Measurements from ENCODE around the gene STAT5A.
"Not testable (repeated sequence)": the region's sequence is repeated elsewhere in the genome, so short reads cannot be mapped to it uniquely, and the experiment has no call there.

STAT5A gene

GRCh38 chr17:42288803-42289610, 709 bp downstream of the STAT5A start:
- H3K27me3 Mint-ChIP-seq = no peaks in the 10 kb centered on the region
- peak overlapping the region; percentile 97 for H3K27ac Mint-ChIP-seq
- H3K9me3 Mint-ChIP-seq = no peaks in the 10 kb centered on the region
- H3K36me3 Mint-ChIP-seq = peaks cover 28% of the 10 kb centered on the region
- H3K4me3 Mint-ChIP-seq = peak overlapping the region; percentile 92
- peaks cover 62% of the 10 kb centered on the region for H3K4me1 Mint-ChIP-seq

GRCh38 chr17:42289611-42290181, 1.4 kb downstream of the STAT5A start:
- peaks cover 30% of the 10 kb centered on the region for H3K36me3 Mint-ChIP-seq
- H3K27me3 Mint-ChIP-seq = no peaks in the 10 kb centered on the region
- H3K4me3 Mint-ChIP-seq = peak overlapping the region; percentile 92
- H3K4me1 Mint-ChIP-seq = peaks cover 67% of the 10 kb centered on the region
- H3K27ac Mint-ChIP-seq = peak overlapping the region; percentile 97
- no peaks in the 10 kb centered on the region for H3K9me3 Mint-ChIP-seq

- peaks cover 67% of the 10 kb centered on the region for H3K4me1 Mint-ChIP-seq
- no peaks in the 10 kb centered on the region for H3K9me3 Mint-ChIP-seq
- peak overlapping the region; percentile 97 for H3K27ac Mint-ChIP-seq
- peaks cover 36% of the 10 kb centered on the region for H3K36me3 Mint-ChIP-seq
- H3K27me3 Mint-ChIP-seq = no peaks in the 10 kb centered on the region
- H3K4me3 Mint-ChIP-seq = peak overlapping the region; percentile 92
These were observed 2.3 kb downstream of the STAT5A start for GRCh38 chr17:42290577-42290976.

- no peaks in the 10 kb centered on the region for H3K9me3 Mint-ChIP-seq
- peaks cover 36% of the 10 kb centered on the region for H3K36me3 Mint-ChIP-seq
- peaks cover 64% of the 10 kb centered on the region for H3K4me1 Mint-ChIP-seq
- peak overlapping the region; percentile 92 for H3K4me3 Mint-ChIP-seq
- H3K27ac Mint-ChIP-seq = peak overlapping the region; percentile 85
- no peaks in the 10 kb centered on the region for H3K27me3 Mint-ChIP-seq
These were observed 2.8 kb downstream of the STAT5A start for GRCh38 chr17:42291129-42291528.

GRCh38 chr17:42294469-42295398, 6.4 kb downstream of the STAT5A start:
- Mint-ChIP-seq H3K36me3 (peaks cover 30% of the 10 kb centered on the region), H3K4me3 (peak overlapping the region; percentile 42), H3K27me3 (no peaks in the 10 kb centered on the region), H3K4me1 (peaks cover 49% of the 10 kb centered on the region), H3K9me3 (no peaks in the 10 kb centered on the region), H3K27ac (peak overlapping the region; percentile 76)

- H3K27ac Mint-ChIP-seq = peak overlapping the region; percentile 2
- H3K27me3 Mint-ChIP-seq = no peaks in the 10 kb centered on the region
- H3K36me3 Mint-ChIP-seq = peaks cover 23% of the 10 kb centered on the region
- H3K4me3 Mint-ChIP-seq = no peak overlapping the region
- no peaks in the 10 kb centered on the region for H3K9me3 Mint-ChIP-seq
- peaks cover 36% of the 10 kb centered on the region for H3K4me1 Mint-ChIP-seq
These were observed 7.7 kb downstream of the STAT5A start for GRCh38 chr17:42296012-42296411.

- H3K36me3 Mint-ChIP-seq = peaks cover 20% of the 10 kb centered on the region
These were observed 9.5 kb downstream of the STAT5A start for GRCh38 chr17:42297775-42298174.

GRCh38 chr17:42299361-42299760, 11.1 kb downstream of the STAT5A start:
- H3K4me3 Mint-ChIP-seq, H3K27me3 Mint-ChIP-seq, H3K9me3 Mint-ChIP-seq, H3K27ac Mint-ChIP-seq: not testable (repeated sequence)
- Mint-ChIP-seq H3K36me3 (peaks cover 21% of the 10 kb centered on the region), H3K4me1 (peaks cover 25% of the 10 kb centered on the region)

More at GRCh38 chr17:42297775-42298174, 9.5 kb downstream of the STAT5A start:
- not testable (repeated sequence) for H3K27me3 Mint-ChIP-seq, H3K9me3 Mint-ChIP-seq, H3K27ac Mint-ChIP-seq, H3K4me3 Mint-ChIP-seq
- peaks cover 22% of the 10 kb centered on the region for H3K4me1 Mint-ChIP-seq

- H3K4me3 Mint-ChIP-seq, H3K9me3 Mint-ChIP-seq, H3K27me3 Mint-ChIP-seq, H3K27ac Mint-ChIP-seq: not testable (repeated sequence)
- Mint-ChIP-seq H3K36me3 (peaks cover 25% of the 10 kb centered on the region), H3K4me1 (peaks cover 25% of the 10 kb centered on the region)
These were observed 11.6 kb downstream of the STAT5A start for GRCh38 chr17:42299913-42300312.

- Mint-ChIP-seq H3K4me3 (no peak overlapping the region), H3K36me3 (peaks cover 20% of the 10 kb centered on the region), H3K27ac (no peak overlapping the region), H3K27me3 (no peaks in the 10 kb centered on the region), H3K9me3 (no peaks in the 10 kb centered on the region), H3K4me1 (peaks cover 30% of the 10 kb centered on the region)
These were observed 12.7 kb downstream of the STAT5A start for GRCh38 chr17:42301022-42301421.

GRCh38 chr17:42303694-42304093, 15.4 kb downstream of the STAT5A start:
- Mint-ChIP-seq H3K36me3 (peaks cover 26% of the 10 kb centered on the region), H3K9me3 (no peaks in the 10 kb centered on the region), H3K4me3 (no peak overlapping the region), H3K27ac (peak overlapping the region; percentile 78), H3K27me3 (no peaks in the 10 kb centered on the region), H3K4me1 (peaks cover 39% of the 10 kb centered on the region)

GRCh38 chr17:42304187-42305030, 16.1 kb downstream of the STAT5A start:
- H3K4me1 Mint-ChIP-seq = peaks cover 43% of the 10 kb centered on the region
- H3K4me3 Mint-ChIP-seq = peak overlapping the region; percentile 43
- H3K9me3 Mint-ChIP-seq = no peaks in the 10 kb centered on the region
- peak overlapping the region; percentile 41 for H3K27ac Mint-ChIP-seq
- H3K36me3 Mint-ChIP-seq = peaks cover 28% of the 10 kb centered on the region
- H3K27me3 Mint-ChIP-seq = no peaks in the 10 kb centered on the region

GRCh38 chr17:42305031-42305330, 16.7 kb downstream of the STAT5A start:
- Mint-ChIP-seq H3K4me1 (peaks cover 49% of the 10 kb centered on the region), H3K27ac (peak overlapping the region; percentile 55), H3K36me3 (peaks cover 30% of the 10 kb centered on the region)
- H3K4me3 Mint-ChIP-seq, H3K9me3 Mint-ChIP-seq, H3K27me3 Mint-ChIP-seq: not testable (repeated sequence)

- Mint-ChIP-seq H3K4me1 (peaks cover 57% of the 10 kb centered on the region), H3K4me3 (peak overlapping the region; percentile 23), H3K9me3 (no peaks in the 10 kb centered on the region), H3K27me3 (no peaks in the 10 kb centered on the region), H3K27ac (peak overlapping the region; percentile 12), H3K36me3 (peaks cover 36% of the 10 kb centered on the region)
These were observed 17.5 kb downstream of the STAT5A start for GRCh38 chr17:42305543-42306384.

Data from activated naive CD4-positive, alpha-beta T cell treated with anti-CD3 and anti-CD28 coated beads, Interleukin-2, amount 50 U/mL, for 24 hours (primary cell).